MM.1S (cell line): ENCODE results near the gene TRMT10A.

Source experiments
- EZH2 ChIP-seq: fragments of 300-600 bp; sonication (generic); optimal IDR thresholded peaks from 2 replicates; pipeline ENCODE3; 2017; ENCODE audit warnings: low read depth, mild to moderate bottlenecking, antibody characterized with exemption, low read length, mixed read lengths
- TF ChIP-seq, protein P1 (sequence below): fragments of 300-600 bp; sonication (generic); IDR thresholded peaks from 2 replicates; pipeline ENCODE4 v1.5.1; 2016; ENCODE audit warnings: antibody characterized with exemption, low read length, mixed read lengths

DNA sequence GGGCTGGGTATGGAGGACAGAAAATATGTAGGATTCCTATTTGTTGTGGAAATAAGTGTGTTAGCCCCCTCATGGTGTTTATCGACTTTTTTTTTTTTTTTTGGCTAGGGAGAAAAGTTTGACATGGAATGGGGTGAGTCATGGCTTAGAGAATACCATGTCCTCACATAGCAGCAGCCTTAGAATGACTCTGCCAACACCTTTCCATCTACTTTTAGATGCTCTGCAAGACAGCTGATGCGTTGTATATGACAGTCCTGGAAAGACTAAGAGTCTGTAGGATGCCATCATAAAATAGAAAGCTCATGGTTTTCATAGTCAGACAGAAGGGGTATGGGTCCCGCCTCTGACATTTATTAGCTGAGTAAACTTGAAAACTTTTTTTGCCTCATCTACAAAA lies 48.4 kb upstream of the TRMT10A start:
- TF ChIP-seq, protein P1, sequence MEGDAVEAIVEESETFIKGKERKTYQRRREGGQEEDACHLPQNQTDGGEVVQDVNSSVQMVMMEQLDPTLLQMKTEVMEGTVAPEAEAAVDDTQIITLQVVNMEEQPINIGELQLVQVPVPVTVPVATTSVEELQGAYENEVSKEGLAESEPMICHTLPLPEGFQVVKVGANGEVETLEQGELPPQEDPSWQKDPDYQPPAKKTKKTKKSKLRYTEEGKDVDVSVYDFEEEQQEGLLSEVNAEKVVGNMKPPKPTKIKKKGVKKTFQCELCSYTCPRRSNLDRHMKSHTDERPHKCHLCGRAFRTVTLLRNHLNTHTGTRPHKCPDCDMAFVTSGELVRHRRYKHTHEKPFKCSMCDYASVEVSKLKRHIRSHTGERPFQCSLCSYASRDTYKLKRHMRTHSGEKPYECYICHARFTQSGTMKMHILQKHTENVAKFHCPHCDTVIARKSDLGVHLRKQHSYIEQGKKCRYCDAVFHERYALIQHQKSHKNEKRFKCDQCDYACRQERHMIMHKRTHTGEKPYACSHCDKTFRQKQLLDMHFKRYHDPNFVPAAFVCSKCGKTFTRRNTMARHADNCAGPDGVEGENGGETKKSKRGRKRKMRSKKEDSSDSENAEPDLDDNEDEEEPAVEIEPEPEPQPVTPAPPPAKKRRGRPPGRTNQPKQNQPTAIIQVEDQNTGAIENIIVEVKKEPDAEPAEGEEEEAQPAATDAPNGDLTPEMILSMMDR, result no peak
- no peak for TF ChIP-seq EZH2
